Fibroblast of lung (primary cell): ENCODE data around the gene PCDH1. TPM values are rescaled to one million over a fixed set of nuclear protein-coding genes. Genes with fewer than 3 reads are reported as not detected.

Experiments
- DNase-seq, 2 donors: peaks; one replicate each; pipeline versions ENCODE4 v3.0.0 to v3.0.0-alpha.2; 2010; ENCODE audit warnings: low read depth in 2 of 2
- H2AFZ ChIP-seq: 2 replicates; pipeline ENCODE4 v1.5.1; 2012; ENCODE audit warnings: low read length, control low read depth, inconsistent platforms
- H3K27ac ChIP-seq: 2 replicates; pipeline ENCODE4 v1.5.1; 2011; ENCODE audit warnings: low read length, control low read depth; ENCODE audit not compliant: insufficient read depth
- H3K27me3 ChIP-seq: 2 replicates; pipeline ENCODE4 v1.5.1; 2011; ENCODE audit warnings: mild to moderate bottlenecking, low read length; ENCODE audit not compliant: control insufficient read depth, insufficient read depth
- H3K36me3 ChIP-seq: 2 replicates; pipeline ENCODE4 v1.5.1; 2011; ENCODE audit warnings: low read length; ENCODE audit not compliant: control insufficient read depth, insufficient read depth
- H3K4me1 ChIP-seq: 2 replicates; pipeline ENCODE4 v1.5.1; 2011; ENCODE audit warnings: low read length; ENCODE audit not compliant: control insufficient read depth, insufficient read depth; ENCODE audit errors: extremely low read depth
- H3K4me2 ChIP-seq: 2 replicates; pipeline ENCODE4 v1.5.1; 2011; ENCODE audit warnings: low read length, control low read depth; ENCODE audit not compliant: insufficient read depth; ENCODE audit errors: extremely low read depth
- H3K4me3 ChIP-seq, 4 experiments: fragments of 200-600 bp in 1 of 4; sonication (generic) in 1 of 4; replicated peaks in 1 of 4; 2 replicates each; pipeline ENCODE4 v1.5.1; 2011 to 2016; ENCODE audit warnings: low read length in 4 of 4, low read depth in 3 of 4, mild to moderate bottlenecking in 3 of 4, control low read depth in 2 of 4, inconsistent platforms in 1 of 4, mixed read lengths in 1 of 4; ENCODE audit not compliant: insufficient read depth in 1 of 4; ENCODE audit errors: control extremely low read depth in 1 of 4
- H3K79me2 ChIP-seq: 2 replicates; pipeline ENCODE4 v1.5.1; 2012; ENCODE audit warnings: mild to moderate bottlenecking, low read length, inconsistent platforms; ENCODE audit not compliant: control insufficient read depth, insufficient read depth
- H3K9ac ChIP-seq: 2 replicates; pipeline ENCODE4 v1.5.1; 2011; ENCODE audit warnings: mild to moderate bottlenecking, low read length, control low read depth; ENCODE audit not compliant: insufficient read depth
- H3K9me3 ChIP-seq: 2 replicates; pipeline ENCODE4 v1.5.1; 2012; ENCODE audit warnings: low read depth, low read length; ENCODE audit not compliant: control insufficient read depth, insufficient read depth
- H4K20me1 ChIP-seq: 2 replicates; pipeline ENCODE4 v1.5.1; 2011; ENCODE audit warnings: low read length; ENCODE audit not compliant: control insufficient read depth, insufficient read depth; ENCODE audit errors: extremely low read depth
- CTCF ChIP-seq, 2 donors: IDR thresholded peaks in 1 of 2; conservative IDR thresholded peaks in 1 of 2; 1 replicate in 1 of 2; 2 replicates in 1 of 2; pipeline ENCODE4 v1.5.1; 2011 to 2012; ENCODE audit warnings: low read length in 2 of 2, control low read depth in 1 of 2, inconsistent platforms in 1 of 2, low read depth in 1 of 2, mild to moderate bottlenecking in 1 of 2
- EZH2 ChIP-seq: IDR thresholded peaks from 2 replicates; pipeline ENCODE4 v1.5.1; 2012; ENCODE audit warnings: low read length, control low read depth, mild to moderate bottlenecking; ENCODE audit errors: missing control alignments
- polyA plus RNA-seq, 2 donors: library from polyadenylated mRNA; depleted of rRNA in 1 of 2; stranded (reverse) in 1 of 2; unstranded in 1 of 2; fragments of >200 nt; gene quantifications; 2 replicates each; pipeline ENCODE4 v1.2.1, GENCODE V29; 2011 to 2012; ENCODE audit warnings: missing spikeins in 1 of 2
- total RNA-seq: library from RNA; depleted of rRNA; stranded (reverse); fragments of >200 nt; gene quantifications from 2 replicates; pipeline ENCODE4 v1.2.1, GENCODE V29; 2014

PCDH1 gene
- total and polyA plus RNA-seq, 2 donors (not counting 1 experiment from before 2014, with no cell fraction given): 0.66 to 1.6 TPM

- Histone ChIP-seq H3K36me3 (no peaks in the 10 kb centered on the region), H2AFZ (no peak overlapping the region), H3K27ac (no peak overlapping the region), H3K4me1 (peaks cover 4% of the 10 kb centered on the region), H3K79me2 (no peaks in the 10 kb centered on the region), H3K27me3 (peaks cover 13% of the 10 kb centered on the region), H3K9ac (no peak overlapping the region), H4K20me1 (no peaks in the 10 kb centered on the region), H3K9me3 (no peaks in the 10 kb centered on the region), H3K4me2 (no peak overlapping the region), H3K4me3 (no peak overlapping the region)
- no peak for DNase-seq
- TF ChIP-seq CTCF (conservative IDR thresholded peaks at IDR 0.05 in 1 of 2, IDR thresholded peaks at IDR 0.05 in 1 of 2; ENCODE audit: low read depth in 1 of 2, low read length in 2 of 2) (no peak), EZH2 (no peak)
Measured at GRCh38 chr5:141817631-141818030, 60.6 kb downstream of the PCDH1 start.

GRCh38 chr5:141816598-141817399 lies 61.4 kb downstream of the PCDH1 start:
- Histone ChIP-seq H3K36me3 (no peaks in the 10 kb centered on the region), H4K20me1 (no peaks in the 10 kb centered on the region), H3K79me2 (no peaks in the 10 kb centered on the region), H3K4me3 (no peak overlapping the region), H3K4me1 (no peaks in the 10 kb centered on the region), H2AFZ (no peak overlapping the region), H3K9me3 (no peaks in the 10 kb centered on the region), H3K27ac (no peak overlapping the region), H3K9ac (no peak overlapping the region), H3K27me3 (peaks cover 18% of the 10 kb centered on the region), H3K4me2 (no peak overlapping the region)
- DNase-seq: no peak
- TF ChIP-seq CTCF (conservative IDR thresholded peaks at IDR 0.05 in 1 of 2, IDR thresholded peaks at IDR 0.05 in 1 of 2; ENCODE audit: low read depth in 1 of 2, low read length in 2 of 2): no peak
- no peak for TF ChIP-seq EZH2

- Histone ChIP-seq H3K9me3 (no peaks in the 10 kb centered on the region), H4K20me1 (no peaks in the 10 kb centered on the region), H3K9ac (no peak overlapping the region), H3K79me2 (no peaks in the 10 kb centered on the region), H2AFZ (no peak overlapping the region), H3K4me1 (no peaks in the 10 kb centered on the region), H3K4me2 (no peak overlapping the region), H3K27me3 (peaks cover 25% of the 10 kb centered on the region), H3K36me3 (no peaks in the 10 kb centered on the region), H3K4me3 (no peak overlapping the region), H3K27ac (no peak overlapping the region)
- TF ChIP-seq EZH2 (no peak), CTCF (conservative IDR thresholded peaks at IDR 0.05 in 1 of 2, IDR thresholded peaks at IDR 0.05 in 1 of 2; ENCODE audit: low read depth in 1 of 2, low read length in 2 of 2) (no peak)
- no peak for DNase-seq
Measured at GRCh38 chr5:141815796-141816180, 62.4 kb downstream of the PCDH1 start.
